Erythroblast (primary cell): ENCODE results near the gene PLPP4.

Experiments
- GATA1 ChIP-seq: IDR thresholded peaks from 2 replicates; pipeline ENCODE4 v1.6.1; 2011; ENCODE audit warnings: low read depth, mild to moderate bottlenecking, control low read depth, low read length, moderate library complexity
- POLR2A ChIP-seq: IDR thresholded peaks from 2 replicates; pipeline ENCODE4 v1.6.1; 2011; ENCODE audit warnings: mild to moderate bottlenecking, low read length

DNA sequence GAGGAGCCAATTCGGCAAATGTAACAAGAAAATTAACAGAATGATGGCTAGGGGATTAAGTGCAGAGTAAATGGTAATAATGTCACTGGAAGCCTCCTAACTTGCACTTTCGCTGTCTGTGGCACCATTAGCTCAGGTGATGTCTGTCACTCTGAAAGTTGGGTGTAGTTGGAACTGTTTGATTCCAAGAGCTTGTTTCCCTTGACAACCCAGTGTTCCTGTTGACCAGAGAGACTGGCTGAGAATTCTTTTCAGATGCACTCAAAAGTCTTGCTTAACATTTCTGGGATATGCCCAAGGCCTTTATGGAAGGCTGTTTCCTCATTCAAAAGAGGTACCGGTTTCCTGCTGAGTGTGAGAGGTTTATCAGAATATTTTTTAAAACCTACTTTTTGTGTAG is 49.6 kb downstream of the PLPP4 start:
- TF ChIP-seq POLR2A (no peak), GATA1 (no peak)
